ENCODE measurements around the gene FFAR3. TPM values are rescaled to one million over a fixed set of nuclear protein-coding genes. Genes with fewer than 3 reads are reported as not detected.
A peak's percentile ranks its signal among the peaks of the same experiment; 100 is the strongest.

Gene FFAR3
- polyA plus RNA-seq, 2 of the 4 experiments (the other 2 are of a cell fraction): not detected

- POLR2A ChIA-PET: no interaction called here
These were observed 15.8 kb upstream of the FFAR3 start for GRCh38 chr19:35342430-35342829.

GRCh38 chr19:35344511-35345031 is 13.7 kb upstream of the FFAR3 start:
- FAIRE-seq (no peak), ATAC-seq (no peak), DNase-seq (ENCODE audit: low read depth in 1 of 2, low spot score in 1 of 2) (no peak)
- Histone ChIP-seq H3K27ac (no peak overlapping the region), H3K4me1 (no peaks in the 10 kb centered on the region), H3K4me3 (no peak overlapping the region), H3K9me3 (no peaks in the 10 kb centered on the region), H3K4me2 (no peak overlapping the region)
- whole genome bisulfite sequencing (ENCODE audit: missing lambda C conversion rate): 24% methylated on average over 17 of the region's 17 CpGs
- TF ChIP-seq GATA3 (IDR thresholded peaks at IDR 0.05; ENCODE audit: borderline replicate concordance) (no peak), TFCP2L1 (CRISPR knock-in tag; IDR thresholded peaks at IDR 0.05) (no peak), NFE2L2 (conservative IDR thresholded peaks at IDR 0.05; ENCODE audit: low read length) (no peak), FOSL2 (IDR thresholded peaks at IDR 0.05) (no peak), FOSL2 (CRISPR knock-in tag; IDR thresholded peaks at IDR 0.05) (no peak), REST (IDR thresholded peaks at IDR 0.05) (no peak)
- ChIA-PET CTCF (interaction anchor here (2.2 to 15.0 kb wide), 3 partner anchors 8 to 151 kb away, joined by 17 to 368 read pairs (median 26); no protein-coding TSS in a partner anchor), POLR2A (no interaction called here)

More at GRCh38 chr19:35342430-35342829, 15.8 kb upstream of the FFAR3 start:
- DNase-seq (ENCODE audit: low read depth in 1 of 2, low spot score in 1 of 2) (no peak), FAIRE-seq (no peak), ATAC-seq (peak; percentile 52 to 53; a peak in 4 of 6 replicates)
- H3K9me3 ChIP-seq: no peaks in the 10 kb centered on the region
- H3K4me2 ChIP-seq: no peak overlapping the region
- no peak overlapping the region for H3K4me3 ChIP-seq
- no peak for TF ChIP-seq CHD2 (IDR thresholded peaks at IDR 0.05; ENCODE audit: low read length, partially characterized antibody)
- TF ChIP-seq EHF (CRISPR knock-in tag; IDR thresholded peaks at IDR 0.05): no peak
- no peak for TF ChIP-seq POLR2AphosphoS2 (conservative IDR thresholded peaks at IDR 0.05; ENCODE audit: low read length)
- TF ChIP-seq NFE2L2 (conservative IDR thresholded peaks at IDR 0.05; ENCODE audit: low read length): no peak
- no peak for TF ChIP-seq SREBF2 (IDR thresholded peaks at IDR 0.05)
- TF ChIP-seq EP300 (IDR thresholded peaks at IDR 0.05): no peak
- no peak for TF ChIP-seq RCOR1 (IDR thresholded peaks at IDR 0.05; ENCODE audit: low read depth, low read length)
- no peak overlapping the region for H3K27ac ChIP-seq
- CTCF ChIA-PET: interaction anchor here (0.7 to 6.8 kb wide), 6 partner anchors 10 to 153 kb away, joined by 3 to 81 read pairs (median 4); no protein-coding TSS in a partner anchor
- no peaks in the 10 kb centered on the region for H3K4me1 ChIP-seq
- 39% methylated on average over 5 of the region's 5 CpGs for WGBS (ENCODE audit: missing lambda C conversion rate)

- TF ChIP-seq, protein P1, sequence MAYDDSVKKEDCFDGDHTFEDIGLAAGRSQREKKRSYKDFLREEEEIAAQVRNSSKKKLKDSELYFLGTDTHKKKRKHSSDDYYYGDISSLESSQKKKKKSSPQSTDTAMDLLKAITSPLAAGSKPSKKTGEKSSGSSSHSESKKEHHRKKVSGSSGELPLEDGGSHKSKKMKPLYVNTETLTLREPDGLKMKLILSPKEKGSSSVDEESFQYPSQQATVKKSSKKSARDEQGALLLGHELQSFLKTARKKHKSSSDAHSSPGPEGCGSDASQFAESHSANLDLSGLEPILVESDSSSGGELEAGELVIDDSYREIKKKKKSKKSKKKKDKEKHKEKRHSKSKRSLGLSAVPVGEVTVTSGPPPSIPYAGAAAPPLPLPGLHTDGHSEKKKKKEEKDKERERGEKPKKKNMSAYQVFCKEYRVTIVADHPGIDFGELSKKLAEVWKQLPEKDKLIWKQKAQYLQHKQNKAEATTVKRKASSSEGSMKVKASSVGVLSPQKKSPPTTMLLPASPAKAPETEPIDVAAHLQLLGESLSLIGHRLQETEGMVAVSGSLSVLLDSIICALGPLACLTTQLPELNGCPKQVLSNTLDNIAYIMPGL (CRISPR knock-in tag; IDR thresholded peaks at IDR 0.05; ENCODE audit: borderline replicate concordance): no peak
- TF ChIP-seq JUN (IDR thresholded peaks at IDR 0.05) (no peak), MAZ (IDR thresholded peaks at IDR 0.05; ENCODE audit: borderline replicate concordance, low read depth, low read length) (no peak), CBX8 (IDR thresholded peaks at IDR 0.05) (no peak), BHLHE40 (IDR thresholded peaks at IDR 0.05; ENCODE audit: low read depth, low read length) (no peak), ATOH8 (CRISPR knock-in tag; IDR thresholded peaks at IDR 0.05; ENCODE audit: low read depth) (no peak), PHF8 (IDR thresholded peaks at IDR 0.05; ENCODE audit: borderline replicate concordance, low read depth) (no peak), NPAS2 (CRISPR knock-in tag; IDR thresholded peaks at IDR 0.05; ENCODE audit: borderline replicate concordance) (no peak), EHMT2 (IDR thresholded peaks at IDR 0.05; ENCODE audit: low read depth) (no peak), GATA3 (IDR thresholded peaks at IDR 0.05; ENCODE audit: borderline replicate concordance) (no peak), KDM5A (IDR thresholded peaks at IDR 0.05) (no peak), TFCP2L1 (CRISPR knock-in tag; IDR thresholded peaks at IDR 0.05) (no peak), MAFK (IDR thresholded peaks at IDR 0.05; ENCODE audit: partially characterized antibody) (no peak)
- TF ChIP-seq, protein P2, sequence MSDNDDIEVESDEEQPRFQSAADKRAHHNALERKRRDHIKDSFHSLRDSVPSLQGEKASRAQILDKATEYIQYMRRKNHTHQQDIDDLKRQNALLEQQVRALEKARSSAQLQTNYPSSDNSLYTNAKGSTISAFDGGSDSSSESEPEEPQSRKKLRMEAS (IDR thresholded peaks at IDR 0.05): no peak
- FAIRE-seq (no peak), ATAC-seq (no peak), DNase-seq (ENCODE audit: low read depth in 1 of 2, low spot score in 1 of 2) (no peak)
- H3K9me3 ChIP-seq: no peaks in the 10 kb centered on the region
- ChIA-PET CTCF (interaction anchor here (0.6 to 15.0 kb wide), 9 partner anchors 7 to 150 kb away, joined by 3 to 368 read pairs (median 5); no protein-coding TSS in a partner anchor), POLR2A (no interaction called here)
- no peak overlapping the region for H3K27ac ChIP-seq
- no peaks in the 10 kb centered on the region for H3K4me1 ChIP-seq
- WGBS (ENCODE audit: missing lambda C conversion rate): 13% methylated on average over 11 of the region's 11 CpGs
- H3K4me2 ChIP-seq: no peak overlapping the region
- H3K4me3 ChIP-seq: no peak overlapping the region
These were observed 12.6 kb upstream of the FFAR3 start for GRCh38 chr19:35345671-35346111.

Data from A549 (cell line).